ENCODE measurements around the gene ISM1. TPM values are rescaled to one million over a fixed set of nuclear protein-coding genes. Genes with fewer than 3 reads are reported as not detected.

The ISM1 gene
- total and polyA plus RNA-seq, 9 donors = 0.10 to 3.6 (median 0.31) TPM; not detected in 1

DNA sequence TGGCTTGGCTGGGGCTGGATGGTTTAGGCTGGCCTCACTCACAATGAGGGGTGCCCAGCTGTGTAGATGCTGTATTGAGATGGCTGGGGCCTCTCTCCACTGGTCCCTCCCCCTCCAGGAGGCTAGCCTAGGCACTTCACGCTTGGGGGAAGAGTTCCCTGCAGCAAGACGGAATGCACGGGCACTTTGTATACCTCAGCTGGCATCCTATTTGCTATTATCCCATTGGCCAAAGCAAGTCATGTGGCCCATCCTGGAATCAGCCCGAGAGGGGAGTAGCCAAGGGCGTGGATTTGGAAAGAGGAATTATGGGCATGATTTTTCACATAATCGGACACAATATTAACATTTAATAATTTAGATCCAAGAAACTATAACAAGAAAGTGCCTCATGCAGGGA is 64.3 kb downstream of the ISM1 start:
- Histone ChIP-seq H3K27ac (no peak overlapping the region), H3K27me3 (no peaks in the 10 kb centered on the region), H3K9me3 (no peaks in the 10 kb centered on the region), H3K4me3 (no peak overlapping the region), H3K36me3 (no peaks in the 10 kb centered on the region), H3K4me1 (ENCODE audit: insufficient read depth) (no peaks in the 10 kb centered on the region)
- WGBS, 3 donors = 84 to 92% (median 90%) methylated on average over 6 of the region's 6 CpGs
- DNase-seq = no peak
- intact Hi-C loops (cut with DNase I) = no loop called here
- TF ChIP-seq CTCF (IDR thresholded peaks at IDR 0.05) (no peak), EP300 (IDR thresholded peaks at IDR 0.05) (no peak), POLR2A (IDR thresholded peaks at IDR 0.05) (no peak)

DNA sequence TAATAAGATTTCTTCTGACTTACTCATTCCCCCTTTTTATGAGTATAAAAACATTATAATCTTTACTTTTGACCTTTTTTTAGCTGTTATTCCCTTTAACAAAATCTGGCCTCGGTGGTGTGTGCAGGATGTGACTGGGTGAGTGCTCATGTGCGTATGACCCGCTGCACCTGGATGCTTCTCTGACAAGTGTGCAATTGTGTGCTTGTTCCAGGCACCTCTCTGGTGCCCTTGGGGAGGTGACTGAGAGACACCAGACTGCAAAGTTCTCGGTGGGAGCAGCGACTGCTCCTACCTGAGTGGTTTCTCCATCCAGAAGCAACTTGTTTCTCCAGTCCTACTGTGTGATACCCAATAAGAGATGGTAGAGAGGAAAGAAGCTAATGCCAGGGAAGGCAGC is 65.0 kb downstream of the ISM1 start:
- H3K27ac ChIP-seq = no peak overlapping the region
- H3K27me3 ChIP-seq = no peaks in the 10 kb centered on the region
- H3K36me3 ChIP-seq = no peaks in the 10 kb centered on the region
- no peak for DNase-seq
- WGBS, 3 donors = 91 to 94% (median 92%) methylated on average over 5 of the region's 5 CpGs
- no peaks in the 10 kb centered on the region for H3K9me3 ChIP-seq
- intact Hi-C loops (cut with DNase I) = no loop called here
- TF ChIP-seq EP300 (IDR thresholded peaks at IDR 0.05) (no peak), CTCF (IDR thresholded peaks at IDR 0.05) (no peak), POLR2A (IDR thresholded peaks at IDR 0.05) (no peak)
- H3K4me3 ChIP-seq = no peak overlapping the region
- H3K4me1 ChIP-seq (ENCODE audit: insufficient read depth) = no peaks in the 10 kb centered on the region

DNA sequence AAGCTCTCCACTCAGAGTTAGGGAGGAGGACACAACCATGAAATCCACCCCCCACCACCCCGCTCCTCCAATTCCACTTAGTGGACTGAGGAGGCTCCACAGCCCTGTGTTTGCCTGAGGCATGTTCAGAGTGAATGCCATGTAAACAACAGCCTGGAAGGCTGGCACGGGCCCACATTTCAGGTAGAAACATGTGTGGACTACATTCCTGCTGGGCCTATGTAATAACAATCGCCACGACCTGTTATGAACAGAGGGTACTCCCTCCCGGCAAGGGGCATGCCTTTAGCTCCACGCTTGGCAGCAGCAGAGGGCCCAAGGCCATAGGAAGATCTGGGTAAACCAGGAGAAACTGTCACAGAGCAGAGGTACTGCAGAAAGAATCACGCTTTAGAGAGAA is 65.5 kb downstream of the ISM1 start:
- no peak overlapping the region for H3K27ac ChIP-seq
- no peak for DNase-seq
- no peak for TF ChIP-seq EP300 (IDR thresholded peaks at IDR 0.05)
- no peak for TF ChIP-seq POLR2A (IDR thresholded peaks at IDR 0.05)
- TF ChIP-seq CTCF (IDR thresholded peaks at IDR 0.05) = no peak
- no peak overlapping the region for H3K4me3 ChIP-seq
- intact Hi-C loops (cut with DNase I) = no loop called here
- WGBS, 3 donors = 74 to 91% (median 84%) methylated on average over 7 of the region's 7 CpGs
- no peaks in the 10 kb centered on the region for H3K27me3 ChIP-seq
- no peaks in the 10 kb centered on the region for H3K9me3 ChIP-seq
- H3K36me3 ChIP-seq = no peaks in the 10 kb centered on the region
- no peaks in the 10 kb centered on the region for H3K4me1 ChIP-seq (ENCODE audit: insufficient read depth)

DNA sequence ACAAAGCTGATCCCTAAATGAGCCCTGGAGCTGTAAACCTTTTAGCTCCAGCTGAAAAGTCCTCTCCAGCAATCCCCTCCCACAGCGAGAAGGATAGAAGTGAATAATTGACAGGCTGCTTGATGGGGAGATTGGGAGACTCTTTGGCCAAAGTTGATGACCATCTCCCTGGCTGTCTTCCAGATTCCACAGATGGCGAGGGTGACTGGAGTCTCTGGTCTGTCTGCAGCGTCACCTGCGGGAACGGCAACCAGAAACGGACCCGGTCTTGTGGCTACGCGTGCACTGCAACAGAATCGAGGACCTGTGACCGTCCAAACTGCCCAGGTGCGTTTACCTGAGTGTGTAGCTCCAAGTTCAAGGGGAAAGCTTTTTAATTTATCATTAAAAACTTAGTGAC is 67.3 kb downstream of the ISM1 start:
- H3K4me3 ChIP-seq = no peak overlapping the region
- no peak overlapping the region for H3K27ac ChIP-seq
- H3K36me3 ChIP-seq = no peaks in the 10 kb centered on the region
- H3K9me3 ChIP-seq = no peaks in the 10 kb centered on the region
- no peak for TF ChIP-seq POLR2A (IDR thresholded peaks at IDR 0.05)
- no peak for TF ChIP-seq CTCF (IDR thresholded peaks at IDR 0.05)
- no peak for TF ChIP-seq EP300 (IDR thresholded peaks at IDR 0.05)
- H3K4me1 ChIP-seq (ENCODE audit: insufficient read depth) = no peaks in the 10 kb centered on the region
- no peak for DNase-seq
- intact Hi-C loops (cut with DNase I) = no loop called here
- H3K27me3 ChIP-seq = no peaks in the 10 kb centered on the region
- 94% methylated on average over 12 of the region's 12 CpGs for WGBS, 3 donors

DNA sequence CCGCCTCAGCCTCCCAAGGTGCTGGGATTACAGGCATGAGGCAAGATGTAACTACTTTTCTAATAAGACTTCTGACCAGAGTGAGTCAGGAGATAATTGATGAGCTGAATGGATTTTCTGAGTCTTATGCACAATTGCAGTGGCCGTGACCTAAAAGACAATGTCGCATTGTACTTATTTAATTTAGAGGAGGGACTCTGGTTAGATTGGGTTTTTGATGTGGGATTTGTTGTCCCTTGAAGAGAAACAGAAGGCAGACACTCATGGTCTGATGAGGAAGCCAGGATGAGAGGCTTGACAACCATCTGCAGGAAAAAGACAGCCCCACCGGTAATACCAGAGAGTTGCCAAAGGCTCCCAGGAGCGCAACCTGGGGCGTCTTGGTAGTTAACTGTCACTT is 68.0 kb downstream of the ISM1 start:
- no peak overlapping the region for H3K4me3 ChIP-seq
- H3K36me3 ChIP-seq = no peaks in the 10 kb centered on the region
- DNase-seq = no peak
- 92 to 96% (median 93%) methylated on average over 6 of the region's 6 CpGs for WGBS, 3 donors
- H3K4me1 ChIP-seq (ENCODE audit: insufficient read depth) = no peaks in the 10 kb centered on the region
- TF ChIP-seq CTCF (IDR thresholded peaks at IDR 0.05) = no peak
- no peak for TF ChIP-seq EP300 (IDR thresholded peaks at IDR 0.05)
- TF ChIP-seq POLR2A (IDR thresholded peaks at IDR 0.05) = no peak
- no peak overlapping the region for H3K27ac ChIP-seq
- intact Hi-C loops (cut with DNase I) = no loop called here
- no peaks in the 10 kb centered on the region for H3K9me3 ChIP-seq
- no peaks in the 10 kb centered on the region for H3K27me3 ChIP-seq
